Right kidney (tissue), 1 donor: ENCODE results near the gene COL23A1.

Experiments used
- DNase-seq: peaks from one replicate; pipeline ENCODE4 v3.0.0-alpha.2; 2016

The COL23A1 gene

GRCh38 chr5:178279026-178279722, 311.0 kb downstream of the COL23A1 start:
- DNase-seq: no peak

- DNase-seq: no peak
These were observed 311.7 kb downstream of the COL23A1 start for GRCh38 chr5:178278358-178279023.

- no peak for DNase-seq
These were observed 312.3 kb downstream of the COL23A1 start for GRCh38 chr5:178277866-178278265.

GRCh38 chr5:178277346-178277745, 312.8 kb downstream of the COL23A1 start:
- DNase-seq: no peak

- DNase-seq: no peak
These were observed 315.2 kb downstream of the COL23A1 start for GRCh38 chr5:178274781-178275537.

- DNase-seq: no peak
These were observed 316.3 kb downstream of the COL23A1 start for GRCh38 chr5:178273665-178274541.

- DNase-seq: no peak
These were observed 317.2 kb downstream of the COL23A1 start for GRCh38 chr5:178273041-178273440.

GRCh38 chr5:178272591-178272990, 317.6 kb downstream of the COL23A1 start:
- DNase-seq: no peak

GRCh38 chr5:178271726-178272479, 318.3 kb downstream of the COL23A1 start:
- DNase-seq: no peak

GRCh38 chr5:178271231-178271630, 319.0 kb downstream of the COL23A1 start:
- DNase-seq: no peak

- no peak for DNase-seq
These were observed 320.7 kb downstream of the COL23A1 start for GRCh38 chr5:178269499-178269898.

GRCh38 chr5:178267876-178268275, 322.3 kb downstream of the COL23A1 start:
- no peak for DNase-seq

- DNase-seq: no peak
These were observed 322.9 kb downstream of the COL23A1 start for GRCh38 chr5:178267245-178267644.

- no peak for DNase-seq
These were observed 323.6 kb downstream of the COL23A1 start for GRCh38 chr5:178266581-178266980.

GRCh38 chr5:178265746-178266145, 324.4 kb downstream of the COL23A1 start:
- DNase-seq: no peak

- no peak for DNase-seq
These were observed 326.1 kb downstream of the COL23A1 start for GRCh38 chr5:178264044-178264443.

GRCh38 chr5:178261666-178262600, 328.3 kb downstream of the COL23A1 start:
- DNase-seq: no peak

GRCh38 chr5:178259623-178260536, 330.3 kb downstream of the COL23A1 start:
- DNase-seq: no peak

GRCh38 chr5:178257650-178258049, 332.5 kb downstream of the COL23A1 start:
- DNase-seq: no peak
